22Rv1 (cell line): Measurements from ENCODE around the gene FBXO39.

Source experiments
- H3K27ac ChIP-seq: fragments of 450-650 bp; 2 replicates; pipeline ENCODE4 v1.5.1; 2017
- CTCF ChIP-seq: fragments of 450-650 bp; IDR thresholded peaks from 2 replicates; pipeline ENCODE4 v1.5.1; 2017; ENCODE audit warnings: mild to moderate bottlenecking
- ZFX ChIP-seq: fragments of 450-650 bp; IDR thresholded peaks from 2 replicates; pipeline ENCODE4 v1.6.1; 2017; ENCODE audit warnings: antibody characterized with exemption, borderline replicate concordance

The FBXO39 gene

GRCh38 chr17:6779411-6779810, 3.4 kb downstream of the FBXO39 start:
- H3K27ac ChIP-seq: no peak overlapping the region

GRCh38 chr17:6780001-6780400, 4.0 kb downstream of the FBXO39 start:
- TF ChIP-seq CTCF (no peak), ZFX (no peak)
- no peak overlapping the region for H3K27ac ChIP-seq

More at GRCh38 chr17:6779411-6779810, 3.4 kb downstream of the FBXO39 start:
- TF ChIP-seq ZFX (no peak), CTCF (no peak)

GRCh38 chr17:6780886-6781285, 4.9 kb downstream of the FBXO39 start:
- no peak overlapping the region for H3K27ac ChIP-seq
- TF ChIP-seq CTCF (no peak), ZFX (no peak)

- TF ChIP-seq CTCF (no peak), ZFX (no peak)
- H3K27ac ChIP-seq: no peak overlapping the region
These were observed 6.2 kb downstream of the FBXO39 start for GRCh38 chr17:6782244-6782643.

GRCh38 chr17:6786618-6787017, 10.6 kb downstream of the FBXO39 start:
- TF ChIP-seq ZFX (no peak), CTCF (no peak)
- H3K27ac ChIP-seq: no peak overlapping the region

- H3K27ac ChIP-seq: no peak overlapping the region
- TF ChIP-seq ZFX (no peak), CTCF (no peak)
These were observed 11.2 kb downstream of the FBXO39 start for GRCh38 chr17:6787081-6787693.

GRCh38 chr17:6789146-6789545, 13.1 kb downstream of the FBXO39 start:
- no peak overlapping the region for H3K27ac ChIP-seq
- TF ChIP-seq CTCF (no peak), ZFX (no peak)
